ENCODE data around the gene EXD2.
"Not testable (repeated sequence)": the region's sequence is repeated elsewhere in the genome, so short reads cannot be mapped to it uniquely, and the experiment has no call there.

The EXD2 gene

DNA sequence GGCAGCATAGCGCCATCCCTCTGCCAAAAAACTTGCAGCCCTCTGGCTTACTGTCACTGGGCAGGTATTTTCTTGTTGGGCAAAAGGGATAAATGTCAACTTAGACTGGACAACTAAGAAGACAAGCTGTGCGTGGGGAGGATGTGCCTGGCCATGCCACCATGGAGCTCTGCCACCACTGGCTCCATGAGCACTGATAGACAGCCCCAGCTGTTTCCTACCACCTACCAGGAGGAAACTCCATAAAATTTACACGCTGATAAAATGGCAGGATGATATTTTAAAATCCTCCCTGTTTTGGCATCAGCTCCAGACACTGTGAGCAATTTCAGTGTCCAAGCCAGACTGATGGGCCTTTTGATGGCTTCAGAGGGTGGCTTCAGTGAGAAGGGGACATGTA lies 61.6 kb downstream of the EXD2 start:
- DNase-seq = no peak

- DNase-seq = no peak
Measured at GRCh38 chr14:69259168-69259526, 67.8 kb downstream of the EXD2 start.

DNA sequence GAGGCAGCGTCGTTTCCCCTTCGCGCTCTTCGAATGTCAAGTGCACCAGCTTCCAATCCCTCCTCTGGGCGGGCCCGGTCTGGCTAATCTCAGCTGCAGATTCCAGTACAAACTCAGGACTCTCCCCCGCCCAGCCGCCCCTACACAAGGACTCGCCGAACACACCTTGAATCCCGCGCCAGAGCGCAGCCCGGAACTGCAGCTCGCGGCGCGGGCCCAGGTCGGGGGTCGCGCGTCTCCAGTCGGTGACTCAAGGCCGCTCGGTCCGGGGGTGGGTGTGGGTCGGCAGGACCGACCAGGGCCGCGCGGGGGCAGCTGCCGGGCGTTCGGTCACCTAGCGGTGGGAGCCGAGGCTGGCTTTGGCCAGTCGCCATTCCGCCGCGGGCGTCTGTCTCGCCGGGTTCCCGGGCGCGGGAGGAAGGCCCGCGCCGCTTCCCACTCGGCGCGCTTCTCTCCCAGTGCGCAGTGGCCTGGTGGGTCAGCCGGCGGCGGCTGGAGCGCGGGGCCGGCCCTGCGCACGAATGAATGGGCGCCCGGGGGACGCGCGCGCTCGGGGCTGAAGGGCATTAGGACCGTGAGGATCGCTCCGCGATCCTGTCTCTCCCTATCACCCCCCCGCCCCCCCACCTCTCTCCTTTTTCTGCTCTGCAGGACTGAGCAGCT lies 68.4 kb downstream of the EXD2 start, which contains the start of gene GALNT16:
GALNT16 (plus strand) TSS at position 632 of the 663 bp plus-strand sequence. CDS start 133 bp downstream, outside the sequence.
- peak in 1 of 2 experiments; percentile 12 for DNase-seq

DNA sequence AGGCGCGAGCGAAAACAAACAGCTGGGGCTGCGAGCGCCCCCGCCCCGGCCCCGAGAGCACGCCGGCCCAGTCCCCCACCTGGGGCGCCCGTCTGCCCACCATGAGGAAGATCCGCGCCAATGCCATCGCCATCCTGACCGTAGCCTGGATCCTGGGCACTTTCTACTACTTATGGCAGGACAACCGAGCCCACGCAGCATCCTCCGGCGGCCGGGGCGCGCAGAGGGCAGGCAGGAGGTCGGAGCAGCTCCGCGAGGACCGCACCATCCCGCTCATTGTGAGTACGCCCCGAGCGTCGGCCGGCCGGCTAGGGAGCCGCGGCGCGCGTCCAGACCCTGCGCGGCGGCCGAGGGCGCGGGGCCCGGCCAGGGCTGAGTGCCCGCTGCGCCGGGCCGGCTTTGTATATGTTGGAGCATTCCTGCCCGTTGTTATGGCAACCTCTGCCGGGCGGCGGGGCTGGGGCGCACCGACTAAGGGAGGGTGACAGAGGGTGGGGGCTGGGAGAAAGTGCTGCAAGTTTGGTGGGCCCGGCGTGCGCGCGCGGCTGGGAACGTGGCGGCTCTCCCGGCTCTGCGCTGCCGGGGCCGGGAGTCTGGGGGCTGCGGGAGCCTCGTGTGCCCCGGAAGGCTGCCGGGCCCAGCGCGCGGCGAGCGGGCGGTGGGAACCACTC lies 69.0 kb downstream of the EXD2 start:
- DNase-seq = peak; percentile 10 to 25

GRCh38 chr14:69260861-69261564 lies 69.7 kb downstream of the EXD2 start:
- peak; percentile 51 to 63 for DNase-seq

- DNase-seq = no peak
Measured at GRCh38 chr14:69261761-69262331, 70.5 kb downstream of the EXD2 start.

DNA sequence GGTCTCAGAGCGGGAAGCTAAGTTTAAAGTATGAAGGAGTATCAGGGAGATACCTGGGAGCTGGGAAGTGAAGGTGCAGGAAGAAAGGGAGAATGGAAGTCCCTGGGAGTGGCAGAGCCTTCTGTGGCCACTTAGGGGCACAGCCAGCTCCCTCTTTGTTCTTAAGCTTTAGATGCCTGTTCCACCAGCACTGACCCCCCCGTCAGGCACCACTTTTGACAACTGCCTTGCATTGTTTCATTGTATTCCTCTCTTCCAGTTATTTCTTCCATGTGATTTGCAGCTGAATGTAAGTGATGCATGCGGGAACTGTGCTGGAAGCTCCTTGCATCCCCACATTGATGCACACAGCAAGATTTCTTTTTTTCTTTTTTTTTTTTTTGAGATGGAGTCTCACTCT lies 71.2 kb downstream of the EXD2 start:
- DNase-seq = no peak

DNA sequence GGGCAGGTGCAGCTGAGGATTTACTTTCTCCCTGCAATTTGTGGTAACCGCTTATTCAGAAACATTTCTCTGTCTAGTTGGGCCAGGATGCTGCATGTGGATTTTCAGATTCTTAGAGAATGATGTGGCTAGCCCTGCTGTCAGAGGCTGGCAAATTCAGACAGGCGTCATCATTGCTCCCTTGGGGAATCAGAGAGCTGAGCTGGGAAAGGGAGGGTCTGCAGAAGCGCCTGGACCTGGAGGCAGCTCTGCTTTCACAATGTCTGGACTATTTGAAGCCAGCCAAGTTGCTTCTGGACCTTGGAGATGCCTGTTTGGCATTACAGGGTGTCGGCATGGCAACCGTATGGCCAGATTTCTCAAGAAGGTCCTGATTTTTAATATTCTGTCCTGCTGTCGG lies 72.1 kb downstream of the EXD2 start:
- DNase-seq = no peak

DNA sequence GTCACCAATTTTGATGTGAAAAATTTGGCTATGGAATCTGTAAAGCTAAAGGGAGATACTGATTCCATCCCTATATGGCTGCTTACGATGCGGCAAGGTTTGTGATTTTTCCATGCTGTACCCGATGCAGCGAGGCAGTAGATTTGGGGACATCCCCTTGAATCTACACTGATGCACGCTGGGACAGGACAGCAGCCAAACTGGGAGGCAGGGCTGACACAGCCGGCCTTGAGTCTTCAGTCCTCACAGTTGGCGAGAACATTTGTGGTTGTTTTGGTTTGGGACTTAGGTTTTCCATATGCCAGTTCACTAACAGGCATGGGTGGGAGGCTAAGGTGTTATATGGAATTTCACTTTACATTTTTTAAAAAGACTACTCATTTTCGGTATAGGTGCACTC lies 72.5 kb downstream of the EXD2 start:
- no peak for DNase-seq

DNA sequence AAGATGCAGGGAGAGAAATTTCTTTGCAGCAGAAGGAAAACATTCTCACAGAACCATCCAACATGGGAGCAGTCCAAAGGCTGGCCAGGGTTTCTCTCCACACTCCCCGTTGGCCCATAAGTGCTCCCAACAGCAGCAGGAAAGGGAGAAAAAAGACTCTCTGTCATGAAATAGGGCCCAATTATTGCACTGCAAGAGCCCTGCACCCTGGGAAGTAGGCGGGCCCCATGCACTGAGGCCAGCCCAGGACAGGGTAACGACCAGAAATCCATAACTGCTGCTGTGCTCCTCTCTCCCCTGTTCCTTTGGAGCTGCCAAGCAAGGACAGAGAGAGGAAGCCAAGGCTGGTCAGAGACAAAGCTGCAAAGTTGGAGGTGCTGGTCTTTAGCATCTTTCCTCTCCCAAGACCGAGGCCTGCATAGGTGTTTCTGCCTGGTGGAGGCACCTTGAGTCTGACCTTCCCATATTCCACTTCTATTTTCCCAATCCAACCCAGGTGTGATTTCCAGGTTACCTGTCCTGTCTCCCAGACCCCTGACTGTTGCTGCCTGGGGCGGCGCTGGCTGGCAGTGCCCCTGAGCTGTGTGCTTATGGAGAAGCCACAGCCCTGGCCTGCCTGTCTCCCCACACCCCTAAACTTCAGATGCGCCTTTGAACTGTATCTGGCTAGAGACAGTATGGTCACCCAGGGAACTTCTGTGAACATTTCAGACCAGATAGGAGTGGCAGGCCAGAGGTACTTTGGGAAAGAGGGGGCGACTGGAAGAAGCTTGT lies 75.5 kb downstream of the EXD2 start:
- DNase-seq = no peak

DNA sequence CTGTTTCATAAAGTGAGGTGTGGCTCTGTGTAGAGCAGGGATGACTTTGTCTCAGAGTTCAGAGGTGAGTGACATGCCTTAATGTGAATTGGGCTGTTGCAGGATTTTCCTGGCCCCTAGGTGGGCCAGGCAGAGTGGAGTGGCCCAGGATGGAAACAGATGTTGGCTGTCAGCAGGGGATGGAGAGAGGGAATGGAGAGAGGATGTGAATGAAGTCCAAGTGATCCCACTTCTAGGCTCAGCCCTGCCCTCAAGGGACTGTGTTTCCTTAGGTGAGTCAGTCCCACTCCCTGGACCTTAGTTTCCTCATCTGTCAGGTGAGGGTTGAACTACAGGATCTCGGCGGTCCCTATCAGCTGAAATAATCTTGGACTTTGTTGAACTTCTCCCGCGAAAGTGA lies 76.2 kb downstream of the EXD2 start:
- no peak for DNase-seq

- DNase-seq = no peak
Measured at GRCh38 chr14:69268223-69268622, 76.9 kb downstream of the EXD2 start.

GRCh38 chr14:69268763-69269162 lies 77.5 kb downstream of the EXD2 start:
- no peak for DNase-seq

- no peak for DNase-seq
Measured at GRCh38 chr14:69269381-69269780, 78.1 kb downstream of the EXD2 start.

GRCh38 chr14:69270097-69270496 lies 78.8 kb downstream of the EXD2 start:
- DNase-seq = no peak

DNA sequence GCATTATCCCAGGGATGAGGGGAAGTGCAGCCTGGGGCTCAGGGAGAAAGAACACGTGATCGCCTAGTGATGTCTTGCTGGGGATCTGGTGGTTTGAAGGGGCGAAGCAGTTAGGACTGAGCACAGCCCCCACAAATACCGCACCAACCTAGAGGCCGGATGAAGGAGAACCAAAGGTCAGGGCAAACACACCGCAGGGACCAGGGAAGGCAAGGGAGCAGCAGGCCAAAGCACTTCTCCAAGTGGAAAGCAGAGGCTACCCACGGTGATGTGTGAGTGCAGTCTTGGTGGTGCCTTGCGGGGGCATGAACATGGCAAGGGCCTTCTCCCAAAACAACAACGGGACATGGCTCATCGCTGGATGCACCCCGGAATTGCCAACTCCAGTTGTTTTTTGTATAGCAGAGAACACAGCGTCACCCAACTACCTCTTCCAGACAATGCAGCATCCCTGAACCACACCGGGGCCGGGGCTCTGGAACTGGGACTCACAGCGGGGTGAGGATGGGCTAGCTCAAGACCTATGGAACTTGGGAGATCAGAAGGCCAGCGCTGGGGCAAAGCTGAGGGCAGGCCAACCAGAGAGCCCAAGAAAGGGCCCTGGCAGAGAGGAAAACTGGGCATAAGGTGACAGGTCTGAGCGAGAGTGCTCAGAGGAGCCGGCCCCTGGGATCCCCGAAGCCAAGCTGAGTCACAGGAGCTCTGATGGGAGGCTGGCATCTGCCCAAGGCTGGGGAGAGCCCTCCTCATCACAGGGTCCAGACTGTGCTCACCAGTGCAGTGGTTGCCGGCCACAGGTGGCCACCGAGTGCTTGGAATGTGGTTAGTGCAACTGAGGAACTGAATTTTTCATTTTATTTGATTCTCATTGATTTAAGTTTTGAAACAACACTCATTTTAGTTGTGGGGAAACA lies 79.8 kb downstream of the EXD2 start:
- DNase-seq = no peak

DNA sequence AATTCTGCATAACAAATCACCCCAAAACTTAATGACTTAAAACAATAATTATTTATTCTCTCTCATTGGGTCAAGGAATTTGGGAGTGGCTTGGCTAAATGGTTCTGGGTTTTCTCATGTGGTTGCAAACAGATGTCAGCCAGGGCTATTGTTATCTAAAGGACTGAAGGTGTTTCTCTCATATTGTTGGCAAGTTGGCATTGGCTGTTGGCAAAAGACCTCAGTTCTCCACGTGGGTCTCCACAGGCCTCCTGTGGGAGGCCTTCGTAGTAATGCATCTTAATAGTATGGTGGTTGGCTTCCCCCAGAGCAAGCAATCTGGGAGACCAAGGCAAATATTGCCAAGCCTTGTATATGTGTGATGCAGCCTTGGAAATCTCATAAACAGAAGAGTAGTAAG lies 83.0 kb downstream of the EXD2 start:
- DNase-seq = no peak

- DNase-seq = no peak
Measured at GRCh38 chr14:69275331-69275730, 84.0 kb downstream of the EXD2 start.

DNA sequence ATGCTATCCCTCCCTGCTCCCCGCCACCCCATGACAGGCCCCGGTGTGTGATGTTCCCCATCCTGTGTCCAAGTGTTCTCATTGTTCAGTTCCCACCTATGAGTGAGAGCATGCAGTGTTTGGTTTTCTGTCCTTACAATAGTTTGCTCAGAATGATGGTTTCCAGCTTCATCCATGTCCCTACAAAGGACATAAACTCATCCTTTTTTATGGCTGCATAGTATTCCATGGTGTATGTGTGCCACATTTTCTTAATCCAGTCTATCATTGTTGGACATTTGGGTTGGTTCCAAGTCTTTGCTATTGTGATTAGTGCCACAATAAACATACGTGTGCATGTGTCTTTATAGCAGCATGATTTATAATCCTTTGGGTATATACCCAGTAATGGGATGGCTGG lies 86.1 kb downstream of the EXD2 start:
- not testable (repeated sequence) for DNase-seq

DNA sequence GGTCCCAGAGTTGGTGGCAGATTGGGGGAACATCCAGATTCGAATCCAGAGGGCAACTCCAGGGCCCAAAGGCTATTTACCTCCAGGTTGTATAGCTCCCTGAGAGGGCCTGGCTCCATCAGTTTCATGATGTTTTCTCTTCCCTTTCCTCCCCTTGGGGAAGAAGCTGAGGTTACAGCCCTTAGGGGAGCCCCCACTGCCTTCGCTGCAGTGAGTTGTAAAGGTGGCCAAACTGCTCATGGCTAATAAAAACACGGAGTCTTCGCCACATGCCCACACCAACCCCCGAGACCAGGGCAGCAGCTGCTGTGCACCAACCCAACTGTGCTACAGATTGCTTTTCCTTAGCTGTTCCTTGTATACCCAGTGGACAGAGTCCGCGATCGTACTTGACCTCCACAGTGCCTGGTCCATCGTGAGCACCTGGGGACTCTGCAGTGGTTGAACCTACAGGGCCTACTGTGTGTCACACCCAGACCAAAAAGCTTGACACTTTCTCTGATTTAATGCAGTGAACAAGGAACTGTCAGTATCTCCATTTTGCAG lies 89.5 kb downstream of the EXD2 start:
- no peak for DNase-seq

GRCh38 chr14:69281450-69282169 lies 90.3 kb downstream of the EXD2 start:
- no peak for DNase-seq
